ENCODE data around the gene YJEFN3. TPM values are rescaled to one million over a fixed set of nuclear protein-coding genes. Genes with fewer than 3 reads are reported as not detected.

Gene YJEFN3
- total and polyA plus RNA-seq, 10 of the 15 experiments (the other 5 are each of a cell fraction or from before 2014, with no cell fraction given): 0.05 to 6.9 (median 3.5) TPM

- TF ChIP-seq E4F1 (IDR thresholded peaks at IDR 0.05; ENCODE audit: borderline replicate concordance, partially characterized antibody) (no peak), FOXM1 (IDR thresholded peaks at IDR 0.05; ENCODE audit: low read depth, low read length) (no peak), POLR2A (IDR thresholded peaks at IDR 0.05; ENCODE audit: low read depth, low read length) (no peak), NR2F1 (conservative IDR thresholded peaks at IDR 0.05) (no peak), NRF1 (conservative IDR thresholded peaks at IDR 0.05; ENCODE audit: low read depth, low read length) (no peak), RB1 (IDR thresholded peaks at IDR 0.05; ENCODE audit: borderline replicate concordance) (no peak), HCFC1 (IDR thresholded peaks at IDR 0.05; ENCODE audit: low read length) (no peak)
- TF ChIP-seq, protein P1, sequence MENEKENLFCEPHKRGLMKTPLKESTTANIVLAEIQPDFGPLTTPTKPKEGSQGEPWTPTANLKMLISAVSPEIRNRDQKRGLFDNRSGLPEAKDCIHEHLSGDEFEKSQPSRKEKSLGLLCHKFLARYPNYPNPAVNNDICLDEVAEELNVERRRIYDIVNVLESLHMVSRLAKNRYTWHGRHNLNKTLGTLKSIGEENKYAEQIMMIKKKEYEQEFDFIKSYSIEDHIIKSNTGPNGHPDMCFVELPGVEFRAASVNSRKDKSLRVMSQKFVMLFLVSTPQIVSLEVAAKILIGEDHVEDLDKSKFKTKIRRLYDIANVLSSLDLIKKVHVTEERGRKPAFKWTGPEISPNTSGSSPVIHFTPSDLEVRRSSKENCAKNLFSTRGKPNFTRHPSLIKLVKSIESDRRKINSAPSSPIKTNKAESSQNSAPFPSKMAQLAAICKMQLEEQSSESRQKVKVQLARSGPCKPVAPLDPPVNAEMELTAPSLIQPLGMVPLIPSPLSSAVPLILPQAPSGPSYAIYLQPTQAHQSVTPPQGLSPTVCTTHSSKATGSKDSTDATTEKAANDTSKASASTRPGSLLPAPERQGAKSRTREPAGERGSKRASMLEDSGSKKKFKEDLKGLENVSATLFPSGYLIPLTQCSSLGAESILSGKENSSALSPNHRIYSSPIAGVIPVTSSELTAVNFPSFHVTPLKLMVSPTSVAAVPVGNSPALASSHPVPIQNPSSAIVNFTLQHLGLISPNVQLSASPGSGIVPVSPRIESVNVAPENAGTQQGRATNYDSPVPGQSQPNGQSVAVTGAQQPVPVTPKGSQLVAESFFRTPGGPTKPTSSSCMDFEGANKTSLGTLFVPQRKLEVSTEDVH (IDR thresholded peaks at IDR 0.05; ENCODE audit: low read depth, partially characterized antibody): no peak
- TF ChIP-seq, protein P2, sequence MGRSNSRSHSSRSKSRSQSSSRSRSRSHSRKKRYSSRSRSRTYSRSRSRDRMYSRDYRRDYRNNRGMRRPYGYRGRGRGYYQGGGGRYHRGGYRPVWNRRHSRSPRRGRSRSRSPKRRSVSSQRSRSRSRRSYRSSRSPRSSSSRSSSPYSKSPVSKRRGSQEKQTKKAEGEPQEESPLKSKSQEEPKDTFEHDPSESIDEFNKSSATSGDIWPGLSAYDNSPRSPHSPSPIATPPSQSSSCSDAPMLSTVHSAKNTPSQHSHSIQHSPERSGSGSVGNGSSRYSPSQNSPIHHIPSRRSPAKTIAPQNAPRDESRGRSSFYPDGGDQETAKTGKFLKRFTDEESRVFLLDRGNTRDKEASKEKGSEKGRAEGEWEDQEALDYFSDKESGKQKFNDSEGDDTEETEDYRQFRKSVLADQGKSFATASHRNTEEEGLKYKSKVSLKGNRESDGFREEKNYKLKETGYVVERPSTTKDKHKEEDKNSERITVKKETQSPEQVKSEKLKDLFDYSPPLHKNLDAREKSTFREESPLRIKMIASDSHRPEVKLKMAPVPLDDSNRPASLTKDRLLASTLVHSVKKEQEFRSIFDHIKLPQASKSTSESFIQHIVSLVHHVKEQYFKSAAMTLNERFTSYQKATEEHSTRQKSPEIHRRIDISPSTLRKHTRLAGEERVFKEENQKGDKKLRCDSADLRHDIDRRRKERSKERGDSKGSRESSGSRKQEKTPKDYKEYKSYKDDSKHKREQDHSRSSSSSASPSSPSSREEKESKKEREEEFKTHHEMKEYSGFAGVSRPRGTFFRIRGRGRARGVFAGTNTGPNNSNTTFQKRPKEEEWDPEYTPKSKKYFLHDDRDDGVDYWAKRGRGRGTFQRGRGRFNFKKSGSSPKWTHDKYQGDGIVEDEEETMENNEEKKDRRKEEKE (IDR thresholded peaks at IDR 0.05): no peak
Observed at GRCh38 chr19:19480688-19481087, 48.0 kb upstream of the YJEFN3 start (continued).

Measured in GM12878 (cell line).